ENCODE measurements around the gene SCGB3A1. TPM values are rescaled to one million over a fixed set of nuclear protein-coding genes. Genes with fewer than 3 reads are reported as not detected.
A peak's percentile ranks its signal among the peaks of the same experiment; 100 is the strongest.

SCGB3A1 gene
- total and polyA plus RNA-seq, 4 donors = 1.0 to 1.7 TPM; not detected in 2

- 85% methylated on average over 15 of the region's 19 CpGs for WGBS (ENCODE audit: insufficient coverage)
- H3K9me3 ChIP-seq (ENCODE audit: control insufficient read depth, insufficient read depth, low read length) = no peaks in the 10 kb centered on the region
- no peaks in the 10 kb centered on the region for H3K36me3 ChIP-seq (ENCODE audit: control insufficient read depth, insufficient read depth, low read length)
- peaks cover 14% of the 10 kb centered on the region for H3K4me1 ChIP-seq (ENCODE audit: control insufficient read depth, insufficient read depth, low read length)
- DNase-seq (ENCODE audit: low read depth in 4 of 6, low spot score in 6 of 6) = no peak
- no peak overlapping the region for H3K27ac ChIP-seq (ENCODE audit: low read depth, low read length)
- H3K4me3 ChIP-seq (ENCODE audit: low read depth, low read length) = no peak overlapping the region
- peaks cover 32% of the 10 kb centered on the region for H3K27me3 ChIP-seq (ENCODE audit: control insufficient read depth, insufficient read depth, low read length)
Measured at GRCh38 chr5:180593446-180594206, 2.3 kb upstream of the SCGB3A1 start.

- H3K4me3 ChIP-seq (ENCODE audit: low read depth, low read length) = no peak overlapping the region
- no peak for DNase-seq (ENCODE audit: low read depth in 4 of 6, low spot score in 6 of 6)
- WGBS (ENCODE audit: insufficient coverage) = 60% methylated on average over 5 of the region's 10 CpGs
- no peaks in the 10 kb centered on the region for H3K36me3 ChIP-seq (ENCODE audit: control insufficient read depth, insufficient read depth, low read length)
- H3K4me1 ChIP-seq (ENCODE audit: control insufficient read depth, insufficient read depth, low read length) = peaks cover 14% of the 10 kb centered on the region
- peaks cover 32% of the 10 kb centered on the region for H3K27me3 ChIP-seq (ENCODE audit: control insufficient read depth, insufficient read depth, low read length)
- no peak overlapping the region for H3K27ac ChIP-seq (ENCODE audit: low read depth, low read length)
- H3K9me3 ChIP-seq (ENCODE audit: control insufficient read depth, insufficient read depth, low read length) = no peaks in the 10 kb centered on the region
Measured at GRCh38 chr5:180592176-180592575, 877 bp upstream of the SCGB3A1 start.

DNA sequence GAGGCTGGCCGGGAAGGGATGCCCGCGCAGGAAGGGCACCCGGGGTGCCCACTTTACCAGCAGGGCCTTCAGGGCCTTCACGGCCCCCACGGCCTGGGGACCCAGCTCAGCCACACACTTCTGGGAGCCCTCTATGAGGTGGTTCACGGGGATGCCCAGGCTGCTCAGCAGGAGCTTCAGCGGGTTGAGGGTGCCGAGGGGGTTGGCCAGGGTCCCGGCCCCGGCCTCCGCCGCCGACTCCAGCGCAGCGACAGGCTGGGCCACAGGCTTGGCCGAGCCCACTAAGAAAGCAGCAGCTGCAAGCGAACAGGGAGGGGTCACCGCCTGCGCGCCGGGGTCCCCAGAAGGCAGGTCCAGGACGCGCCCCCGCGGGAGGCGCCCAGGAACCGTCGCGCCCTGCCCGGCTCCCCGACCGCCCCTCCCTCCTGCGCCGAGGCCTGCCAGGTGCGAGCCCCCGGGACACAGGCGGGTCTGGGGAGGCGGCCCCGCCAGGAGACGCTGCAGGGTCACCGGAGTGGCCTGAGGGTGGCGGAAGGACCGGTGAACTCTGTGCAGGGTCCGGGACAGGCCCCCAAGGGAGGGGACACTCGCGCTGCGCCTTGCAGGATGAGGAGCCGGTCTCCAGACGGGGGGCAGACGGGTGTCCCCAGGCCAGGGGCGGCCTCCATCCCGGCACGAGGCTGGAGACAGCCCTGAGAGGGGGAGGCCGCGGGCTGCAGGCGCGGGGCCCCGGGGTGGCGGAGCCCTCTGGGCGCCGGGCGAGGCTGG is 572 bp downstream of the SCGB3A1 start:
- peak in 1 of 6 donors; percentile 4 for DNase-seq (ENCODE audit: low read depth in 4 of 6, low spot score in 6 of 6)
- H3K9me3 ChIP-seq (ENCODE audit: control insufficient read depth, insufficient read depth, low read length) = no peaks in the 10 kb centered on the region
- 2% methylated on average over 63 of the region's 63 CpGs for WGBS (ENCODE audit: insufficient coverage)
- H3K27ac ChIP-seq (ENCODE audit: low read depth, low read length) = no peak overlapping the region
- H3K4me3 ChIP-seq (ENCODE audit: low read depth, low read length) = no peak overlapping the region
- peaks cover 14% of the 10 kb centered on the region for H3K4me1 ChIP-seq (ENCODE audit: control insufficient read depth, insufficient read depth, low read length)
- peaks cover 32% of the 10 kb centered on the region for H3K27me3 ChIP-seq (ENCODE audit: control insufficient read depth, insufficient read depth, low read length)
- H3K36me3 ChIP-seq (ENCODE audit: control insufficient read depth, insufficient read depth, low read length) = no peaks in the 10 kb centered on the region

DNA sequence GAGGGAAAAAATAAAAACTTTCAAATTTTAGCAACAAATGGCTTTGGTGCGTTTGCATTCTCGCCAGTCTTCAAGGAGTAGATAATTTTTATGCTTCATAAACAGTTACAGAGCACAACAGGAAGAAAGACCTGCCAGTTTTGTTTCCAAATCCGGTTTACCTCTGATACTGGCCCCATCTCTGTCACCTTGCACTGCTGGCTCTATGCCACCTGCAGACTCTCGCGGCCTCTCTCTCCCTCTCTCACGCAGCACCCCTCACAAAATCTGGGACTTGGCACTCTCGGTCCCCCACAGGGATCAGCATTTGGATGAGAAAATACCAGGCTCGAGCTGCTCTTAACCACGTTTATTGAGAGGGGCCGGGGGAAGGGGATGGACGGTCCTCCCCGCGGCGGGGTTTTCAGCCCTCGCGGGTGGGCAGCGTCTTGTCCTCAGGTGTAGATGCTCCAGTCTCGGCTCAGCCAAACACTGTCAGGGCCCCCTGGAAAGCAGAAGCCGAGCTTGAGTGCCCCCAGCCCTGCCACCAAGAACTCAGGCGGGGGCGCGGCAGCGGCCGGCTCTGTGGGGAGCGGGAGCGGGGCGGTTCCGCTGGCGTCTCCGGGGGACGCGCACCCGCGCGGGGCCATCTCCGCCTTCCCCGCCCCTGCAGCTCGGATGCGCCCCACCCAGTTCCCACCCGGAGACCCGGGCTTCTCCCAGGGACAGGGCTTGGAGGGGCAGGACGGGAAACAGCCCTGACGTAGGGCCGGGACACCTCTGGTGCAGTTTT is 1.3 kb downstream of the SCGB3A1 start:
- peak in 1 of 6 donors; percentile 6 for DNase-seq (ENCODE audit: low read depth in 4 of 6, low spot score in 6 of 6)
- Histone ChIP-seq H3K9me3 (ENCODE audit: control insufficient read depth, insufficient read depth, low read length) (peaks cover 3% of the 10 kb centered on the region), H3K4me3 (ENCODE audit: low read depth, low read length) (no peak overlapping the region), H3K27ac (ENCODE audit: low read depth, low read length) (no peak overlapping the region), H3K27me3 (ENCODE audit: control insufficient read depth, insufficient read depth, low read length) (peaks cover 32% of the 10 kb centered on the region), H3K36me3 (ENCODE audit: control insufficient read depth, insufficient read depth, low read length) (no peaks in the 10 kb centered on the region), H3K4me1 (ENCODE audit: control insufficient read depth, insufficient read depth, low read length) (peaks cover 14% of the 10 kb centered on the region)
- WGBS (ENCODE audit: insufficient coverage) = 3% methylated on average over 40 of the region's 44 CpGs

GRCh38 chr5:180586870-180587269 is 4.4 kb downstream of the SCGB3A1 start:
- Histone ChIP-seq H3K27me3 (ENCODE audit: control insufficient read depth, insufficient read depth, low read length) (peaks cover 18% of the 10 kb centered on the region), H3K9me3 (ENCODE audit: control insufficient read depth, insufficient read depth, low read length) (peaks cover 3% of the 10 kb centered on the region), H3K36me3 (ENCODE audit: control insufficient read depth, insufficient read depth, low read length) (no peaks in the 10 kb centered on the region), H3K27ac (ENCODE audit: low read depth, low read length) (no peak overlapping the region), H3K4me1 (ENCODE audit: control insufficient read depth, insufficient read depth, low read length) (peaks cover 14% of the 10 kb centered on the region), H3K4me3 (ENCODE audit: low read depth, low read length) (no peak overlapping the region)
- 89% methylated on average over 9 of the region's 10 CpGs for WGBS (ENCODE audit: insufficient coverage)
- no peak for DNase-seq (ENCODE audit: low read depth in 4 of 6, low spot score in 6 of 6)

DNA sequence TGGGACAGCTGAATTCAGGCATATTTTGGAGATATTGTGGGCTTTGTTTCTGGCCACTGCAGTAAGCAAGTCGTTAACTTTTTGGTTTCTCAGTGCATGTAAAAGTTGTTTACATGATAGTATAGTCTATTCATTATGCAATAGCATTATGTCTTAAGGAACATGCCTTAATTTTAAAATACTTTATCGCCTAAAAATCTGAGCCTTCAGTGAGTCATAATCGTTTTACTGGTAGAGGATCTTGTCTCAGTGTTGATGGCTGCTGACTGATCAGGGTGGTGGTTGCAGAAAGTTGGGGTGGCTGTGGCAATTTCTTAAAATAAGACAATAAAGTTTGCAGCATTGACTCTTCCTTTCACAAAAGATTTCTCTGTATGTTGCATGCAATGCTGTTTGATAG is 5.1 kb downstream of the SCGB3A1 start:
- peaks cover 14% of the 10 kb centered on the region for H3K4me1 ChIP-seq (ENCODE audit: control insufficient read depth, insufficient read depth, low read length)
- no peak overlapping the region for H3K4me3 ChIP-seq (ENCODE audit: low read depth, low read length)
- H3K27ac ChIP-seq (ENCODE audit: low read depth, low read length) = no peak overlapping the region
- WGBS (ENCODE audit: insufficient coverage) = 71% methylated on average over 1 of the region's 3 CpGs
- H3K27me3 ChIP-seq (ENCODE audit: control insufficient read depth, insufficient read depth, low read length) = peaks cover 13% of the 10 kb centered on the region
- DNase-seq (ENCODE audit: low read depth in 4 of 6, low spot score in 6 of 6) = no peak
- no peaks in the 10 kb centered on the region for H3K36me3 ChIP-seq (ENCODE audit: control insufficient read depth, insufficient read depth, low read length)
- peaks cover 3% of the 10 kb centered on the region for H3K9me3 ChIP-seq (ENCODE audit: control insufficient read depth, insufficient read depth, low read length)

- Histone ChIP-seq H3K4me1 (ENCODE audit: control insufficient read depth, insufficient read depth, low read length) (no peaks in the 10 kb centered on the region), H3K4me3 (ENCODE audit: low read depth, low read length) (no peak overlapping the region), H3K27me3 (ENCODE audit: control insufficient read depth, insufficient read depth, low read length) (no peaks in the 10 kb centered on the region), H3K27ac (ENCODE audit: low read depth, low read length) (no peak overlapping the region), H3K36me3 (ENCODE audit: control insufficient read depth, insufficient read depth, low read length) (peaks cover 3% of the 10 kb centered on the region), H3K9me3 (ENCODE audit: control insufficient read depth, insufficient read depth, low read length) (peaks cover 3% of the 10 kb centered on the region)
- no peak for DNase-seq (ENCODE audit: low read depth in 4 of 6, low spot score in 6 of 6)
- WGBS (ENCODE audit: insufficient coverage) = no CpG with 5 or more reads among the region's 2 CpGs
Measured at GRCh38 chr5:180583738-180584137, 7.6 kb downstream of the SCGB3A1 start.

DNA sequence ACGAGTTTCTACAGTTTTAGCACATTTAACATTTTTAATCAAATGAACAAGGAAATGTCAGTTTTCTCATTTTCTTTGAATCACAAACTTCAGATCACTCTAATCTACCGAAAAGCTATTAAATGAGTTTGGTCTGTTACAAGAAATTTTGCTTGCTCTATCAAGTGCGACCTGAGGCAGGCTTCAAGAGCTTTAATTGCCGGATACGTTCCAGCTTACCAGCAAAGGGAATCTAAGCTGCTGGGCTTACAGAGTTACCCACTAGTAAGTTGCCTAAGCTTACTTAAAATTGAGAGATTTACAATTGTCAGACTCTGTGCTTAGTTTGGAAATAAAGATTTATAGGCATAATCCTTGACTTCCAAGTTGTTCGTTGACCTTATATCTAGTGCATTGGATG is 10.6 kb downstream of the SCGB3A1 start:
- Histone ChIP-seq H3K36me3 (ENCODE audit: control insufficient read depth, insufficient read depth, low read length) (peaks cover 3% of the 10 kb centered on the region), H3K27me3 (ENCODE audit: control insufficient read depth, insufficient read depth, low read length) (no peaks in the 10 kb centered on the region), H3K27ac (ENCODE audit: low read depth, low read length) (no peak overlapping the region), H3K4me3 (ENCODE audit: low read depth, low read length) (no peak overlapping the region), H3K4me1 (ENCODE audit: control insufficient read depth, insufficient read depth, low read length) (no peaks in the 10 kb centered on the region), H3K9me3 (ENCODE audit: control insufficient read depth, insufficient read depth, low read length) (peaks cover 3% of the 10 kb centered on the region)
- 90% methylated on average over 2 of the region's 6 CpGs for WGBS (ENCODE audit: insufficient coverage)
- peak in 1 of 6 donors; percentile 26 for DNase-seq (ENCODE audit: low read depth in 4 of 6, low spot score in 6 of 6)

DNA sequence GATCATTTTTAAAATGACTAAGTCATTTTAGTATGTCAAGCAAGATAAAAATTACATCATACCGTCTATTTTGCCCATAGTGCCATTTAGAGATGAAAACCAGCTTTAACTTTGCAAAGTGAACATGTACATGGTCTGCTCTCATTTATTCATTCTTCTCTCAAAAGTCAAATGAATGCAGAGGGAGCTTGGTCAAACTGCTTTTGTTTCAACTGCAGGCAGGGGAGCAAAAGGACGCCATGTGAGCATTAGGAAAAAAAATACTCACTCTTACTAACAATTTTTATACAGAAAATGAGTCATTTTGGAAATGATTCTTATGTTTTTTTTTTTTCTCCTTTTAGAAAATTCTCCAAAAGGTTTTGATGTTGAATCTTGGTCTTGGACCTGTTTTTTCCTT is 15.7 kb downstream of the SCGB3A1 start:
- no peak for DNase-seq (ENCODE audit: low read depth in 4 of 6, low spot score in 6 of 6)
- Histone ChIP-seq H3K4me1 (ENCODE audit: control insufficient read depth, insufficient read depth, low read length) (no peaks in the 10 kb centered on the region), H3K36me3 (ENCODE audit: control insufficient read depth, insufficient read depth, low read length) (peaks cover 18% of the 10 kb centered on the region), H3K27me3 (ENCODE audit: control insufficient read depth, insufficient read depth, low read length) (no peaks in the 10 kb centered on the region), H3K27ac (ENCODE audit: low read depth, low read length) (no peak overlapping the region), H3K9me3 (ENCODE audit: control insufficient read depth, insufficient read depth, low read length) (no peaks in the 10 kb centered on the region), H3K4me3 (ENCODE audit: low read depth, low read length) (no peak overlapping the region)
- WGBS (ENCODE audit: insufficient coverage) = no CpG with 5 or more reads among the region's 2 CpGs
